Motor neuron (in vitro differentiated cells): ENCODE measurements around the gene IL9R. TPM values are rescaled to one million over a fixed set of nuclear protein-coding genes. Genes with fewer than 3 reads are reported as not detected.
"Not testable (repeated sequence)": the region's sequence is repeated elsewhere in the genome, so short reads cannot be mapped to it uniquely, and the experiment has no call there.

ENCODE experiments used
- ATAC-seq, 8 experiments: fragments of 200-7000 bp; cut with Tn5 transposase; replicated peaks in 6 of 8; 2 replicates each; pipeline ENCODE4 v1.8.0; 2021; ENCODE audit warnings: mild to moderate bottlenecking in 8 of 8, moderate library complexity in 8 of 8
- H3K27ac ChIP-seq, 2 donors: fragments of 250-450 bp; sonication (Bioruptor Pico); 2 replicates each; pipeline ENCODE4 v1.9.0; 2021; ENCODE audit warnings: antibody characterized with exemption in 2 of 2, mild to moderate bottlenecking in 2 of 2, moderate library complexity in 1 of 2
- H3K4me1 ChIP-seq, 2 donors: fragments of 250-450 bp; sonication (Bioruptor Pico); replicated peaks in 1 of 2; 2 replicates each; pipeline ENCODE4 v1.6.1; 2021; ENCODE audit warnings: antibody characterized with exemption in 2 of 2, mild to moderate bottlenecking in 2 of 2, moderate library complexity in 1 of 2
- H3K4me3 ChIP-seq, 5 donors: fragments of 250-450 bp; sonication (Bioruptor Pico); 2 replicates each; pipeline ENCODE4 v1.9.0; 2021; ENCODE audit warnings: antibody characterized with exemption in 5 of 5, mild to moderate bottlenecking in 5 of 5, moderate library complexity in 4 of 5
- WGBS, 10 experiments: fragments of 450-650 bp; shearing (Covaris generic); methylation state at CpG; one replicate each; pipeline ENCODE4 v1.0.0; 2022; 5-methylcytosine and 5-hydroxymethylcytosine counted together
- in situ Hi-C, 9 experiments: fragments of 400-800 bp; cut with MboI; loops; one replicate each; pipeline ENCODE4 v1.15.0; 2021; ENCODE audit warnings: low sequenced_read_pairs in 9 of 9, low pct_unique_long_range_greater_than_20kb in 2 of 9; ENCODE audit not compliant: unreplicated experiment in 9 of 9
- total RNA-seq, 8 experiments: library from RNA; unstranded; fragments of 300-600 nt; gene quantifications; 2 replicates each; pipeline versions ENCODE4 v1.2.3 to v1.2.4, GENCODE V29; 2022

The IL9R gene
- total RNA-seq, 8 experiments from 2014 or later = 0.28 to 0.46 (median 0.41) TPM; not detected in 4

DNA sequence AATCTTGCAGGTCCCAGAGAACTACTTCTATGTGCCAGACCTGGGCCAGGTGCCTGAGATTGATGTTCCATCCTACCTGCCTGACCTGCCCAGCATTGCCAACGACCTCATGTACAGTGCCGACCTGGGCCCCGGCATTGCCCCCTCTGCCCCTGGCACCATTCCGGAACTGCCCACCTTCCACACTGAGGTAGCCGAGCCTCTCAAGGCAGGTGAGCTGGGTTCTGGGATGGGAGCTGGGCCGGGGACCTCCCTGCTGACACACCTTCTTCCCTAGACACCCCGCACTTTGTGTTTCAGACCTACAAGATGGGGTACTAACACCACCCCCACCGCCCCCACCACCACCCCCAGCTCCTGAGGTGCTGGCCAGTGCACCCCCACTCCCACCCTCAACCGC lies 25.5 kb downstream of the IL9R start:
- ATAC-seq, H3K4me3 ChIP-seq, H3K4me1 ChIP-seq, H3K27ac ChIP-seq, in situ Hi-C loops: not testable (repeated sequence)
- no CpG with 5 or more reads among the region's 9 CpGs for WGBS, 10 experiments

DNA sequence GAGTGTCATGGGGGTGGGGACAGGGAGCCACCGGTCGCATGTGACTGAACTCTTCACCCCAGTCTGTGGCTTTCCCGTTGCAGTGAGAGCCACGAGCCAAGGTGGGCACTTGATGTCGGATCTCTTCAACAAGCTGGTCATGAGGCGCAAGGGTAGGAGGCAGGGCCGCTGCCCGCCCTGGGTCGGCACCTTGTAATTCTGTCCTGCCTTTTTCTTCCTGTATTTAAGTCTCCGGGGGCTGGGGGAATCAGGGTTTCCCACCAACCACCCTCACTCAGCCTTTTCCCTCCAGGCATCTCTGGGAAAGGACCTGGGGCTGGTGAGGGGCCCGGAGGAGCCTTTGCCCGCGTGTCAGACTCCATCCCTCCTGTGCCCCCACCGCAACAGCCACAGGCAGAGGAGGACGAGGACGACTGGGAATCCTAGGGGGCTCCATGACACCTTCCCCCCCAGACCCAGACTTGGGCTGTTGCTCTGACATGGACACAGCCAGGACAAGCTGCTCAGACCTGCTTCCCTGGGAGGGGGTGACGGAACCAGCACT lies 27.5 kb downstream of the IL9R start:
- in situ Hi-C loops, H3K4me3 ChIP-seq, ATAC-seq, H3K4me1 ChIP-seq, H3K27ac ChIP-seq: not testable (repeated sequence)
- WGBS, 10 experiments = no CpG with 5 or more reads among the region's 17 CpGs

DNA sequence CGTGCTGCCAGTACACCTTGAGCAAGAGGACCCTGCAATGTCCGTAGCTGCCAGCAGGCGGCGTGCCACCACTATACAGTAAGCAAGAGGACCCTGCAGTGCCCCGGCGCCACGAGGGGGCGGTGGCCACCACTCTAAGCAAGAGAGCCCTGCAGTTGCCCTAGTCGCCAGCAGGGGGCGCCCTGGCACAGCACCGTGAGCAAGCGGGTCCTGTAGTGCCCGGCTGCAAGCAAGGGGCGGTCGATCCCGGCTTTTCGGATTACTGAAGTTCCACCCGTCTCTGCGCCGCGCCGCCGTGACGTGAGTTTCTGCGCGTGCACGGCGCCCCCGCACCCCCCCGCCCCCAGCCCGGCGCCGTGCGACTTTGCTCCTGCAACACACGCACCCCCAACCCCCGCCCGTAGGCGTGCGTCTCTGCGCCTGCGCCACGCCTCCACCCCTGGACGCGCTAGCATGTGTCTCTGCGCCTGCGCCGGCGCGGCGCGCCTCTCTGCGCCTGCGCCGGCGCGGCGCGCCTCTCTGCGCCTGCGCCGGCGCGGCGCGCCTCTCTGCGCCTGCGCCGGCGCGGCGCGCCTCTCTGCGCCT lies 31.2 kb downstream of the IL9R start:
- in situ Hi-C loops = not testable (repeated sequence)
- WGBS, 10 experiments = no CpG with 5 or more reads among the region's 73 CpGs

DNA sequence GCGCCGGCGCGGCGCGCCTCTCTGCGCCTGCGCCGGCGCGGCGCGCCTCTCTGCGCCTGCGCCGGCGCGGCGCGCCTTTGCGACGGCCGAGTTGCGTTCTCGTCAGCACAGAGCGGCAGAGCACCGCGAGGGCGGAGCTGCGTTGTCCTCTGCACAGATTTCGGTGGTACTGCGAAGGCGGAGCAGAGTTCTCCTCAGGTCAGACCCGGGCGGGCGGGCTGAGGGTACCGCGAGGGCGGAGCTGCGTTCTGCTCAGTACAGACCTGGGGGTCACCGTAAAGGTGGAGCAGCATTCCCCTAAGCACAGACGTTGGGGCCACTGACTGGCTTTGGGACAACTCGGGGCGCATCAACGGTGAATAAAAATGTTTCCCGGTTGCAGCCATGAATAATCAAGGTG lies 31.8 kb downstream of the IL9R start:
- H3K4me1 ChIP-seq, H3K27ac ChIP-seq, H3K4me3 ChIP-seq, in situ Hi-C loops, ATAC-seq: not testable (repeated sequence)
- no CpG with 5 or more reads among the region's 46 CpGs for WGBS, 10 experiments

More for the DNA sequence above, 31.2 kb downstream of the IL9R start:
- ATAC-seq = peak in 2 of 8 experiments; percentile 57 to 63
- H3K4me3 ChIP-seq, H3K27ac ChIP-seq, H3K4me1 ChIP-seq: not testable (repeated sequence)

DNA sequence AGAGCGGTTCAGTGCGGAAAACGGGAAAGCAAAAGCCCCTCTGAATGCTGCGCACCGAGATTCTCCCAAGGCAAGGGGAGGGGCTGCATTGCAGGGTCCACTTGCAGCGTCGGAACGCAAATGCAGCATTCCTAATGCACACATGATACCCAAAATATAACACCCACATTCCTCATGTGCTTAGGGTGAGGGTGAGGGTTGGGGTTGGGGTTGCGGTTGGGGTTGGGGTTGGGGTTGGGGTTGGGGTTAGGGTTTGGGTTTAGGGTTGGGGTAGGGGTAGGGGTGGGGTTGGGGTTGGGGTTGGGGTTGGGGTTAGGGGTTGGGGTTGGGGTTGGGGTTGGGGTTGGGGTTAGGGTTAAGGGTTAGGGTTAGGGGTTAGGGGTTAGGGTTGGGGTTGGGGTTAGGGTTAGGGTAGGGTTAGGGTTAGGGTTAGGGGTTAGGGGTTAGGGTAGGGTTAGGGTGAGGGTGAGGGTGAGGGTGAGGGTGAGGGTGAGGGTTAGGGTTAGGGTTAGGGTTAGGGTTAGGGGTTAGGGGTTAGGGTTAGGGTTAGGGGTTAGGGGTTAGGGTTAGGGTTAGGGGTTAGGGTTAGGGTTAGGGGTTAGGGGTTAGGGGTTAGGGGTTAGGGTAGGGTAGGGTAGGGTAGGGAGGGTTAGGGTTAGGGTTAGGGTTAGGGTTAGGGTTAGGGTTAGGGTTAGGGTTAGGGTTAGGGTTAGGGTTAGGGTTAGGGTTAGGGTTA lies 32.4 kb downstream of the IL9R start:
- H3K27ac ChIP-seq, in situ Hi-C loops, H3K4me3 ChIP-seq, H3K4me1 ChIP-seq: not testable (repeated sequence)
- peak in 1 of 8 experiments; percentile 37 for ATAC-seq
- WGBS, 10 experiments = no CpG with 5 or more reads among the region's 9 CpGs

GRCh38 chrX:156030474-156030873 lies 33.0 kb downstream of the IL9R start:
- H3K4me1 ChIP-seq, in situ Hi-C loops, H3K4me3 ChIP-seq, H3K27ac ChIP-seq: not testable (repeated sequence)
- ATAC-seq = peak in 2 of 8 experiments; percentile 19 to 20

Other genes with a start within 250 kb of the IL9R start
- gene VAMP7, start 116.4 kb upstream of the IL9R start, total RNA-seq = 10 to 100 TPM; 16.7 to 50.1 (median 25.9) TPM